T-helper 2 cell treated with Interferon-gamma antibody and Interleukin-4, amounts not matched to agents 100 ng/mL and 5 ng/mL, for 36 hours (primary cell): ENCODE measurements around the gene WDFY4. TPM values are rescaled to one million over a fixed set of nuclear protein-coding genes. Genes with fewer than 3 reads are reported as not detected.

ENCODE experiments used
- intact Hi-C: fragments of 100-400 bp; cut with micrococcal nuclease; formaldehyde crosslinking; loops from one replicate; pipeline ENCODE4 v1.15.1; 2023
- total RNA-seq: library from RNA; stranded (reverse); gene quantifications from 2 replicates; pipeline ENCODE4 v1.2.3, GENCODE V29; 2022

WDFY4 gene
- total RNA-seq, 1 donor from 2014 or later, result 1.00 TPM

GRCh38 chr10:48683868-48684267, 805 bp upstream of the WDFY4 start:
- intact Hi-C loops, result no loop called here

- intact Hi-C loops, result no loop called here
Observed at GRCh38 chr10:48684463-48684791, 246 bp upstream of the WDFY4 start.

GRCh38 chr10:48685731-48686130, 1.1 kb downstream of the WDFY4 start:
- intact Hi-C loops, result no loop called here

GRCh38 chr10:48690791-48691660, 6.4 kb downstream of the WDFY4 start:
- intact Hi-C loops, result no loop called here

GRCh38 chr10:48691812-48692528, 7.3 kb downstream of the WDFY4 start:
- intact Hi-C loops, result no loop called here

- intact Hi-C loops, result no loop called here
Observed at GRCh38 chr10:48692748-48693147, 8.1 kb downstream of the WDFY4 start.

- intact Hi-C loops, result no loop called here
Observed at GRCh38 chr10:48693206-48693605, 8.5 kb downstream of the WDFY4 start.

GRCh38 chr10:48694371-48695030, 9.8 kb downstream of the WDFY4 start:
- intact Hi-C loops, result no loop called here

GRCh38 chr10:48695636-48696534, 11.2 kb downstream of the WDFY4 start:
- intact Hi-C loops, result no loop called here

- intact Hi-C loops, result no loop called here
Observed at GRCh38 chr10:48696535-48696873, 11.8 kb downstream of the WDFY4 start.

GRCh38 chr10:48697091-48697490, 12.4 kb downstream of the WDFY4 start:
- intact Hi-C loops, result no loop called here

- intact Hi-C loops, result no loop called here
Observed at GRCh38 chr10:48697821-48698764, 13.4 kb downstream of the WDFY4 start.

- intact Hi-C loops, result no loop called here
Observed at GRCh38 chr10:48699011-48699627, 14.4 kb downstream of the WDFY4 start.

- intact Hi-C loops, result no loop called here
Observed at GRCh38 chr10:48700071-48700470, 15.4 kb downstream of the WDFY4 start.

GRCh38 chr10:48700493-48700892, 15.8 kb downstream of the WDFY4 start:
- intact Hi-C loops, result no loop called here

GRCh38 chr10:48701139-48701901, 16.6 kb downstream of the WDFY4 start:
- intact Hi-C loops, result no loop called here

- intact Hi-C loops, result no loop called here
Observed at GRCh38 chr10:48701941-48702340, 17.3 kb downstream of the WDFY4 start.

- intact Hi-C loops, result no loop called here
Observed at GRCh38 chr10:48703531-48704122, 19.0 kb downstream of the WDFY4 start.

- intact Hi-C loops, result no loop called here
Observed at GRCh38 chr10:48704156-48704555, 19.5 kb downstream of the WDFY4 start.
